ENCODE measurements around the gene CLEC2L.
A peak's percentile ranks its signal among the peaks of the same experiment; 100 is the strongest.

The CLEC2L gene

GRCh38 chr7:139523199-139523941 is at the start of gene CLEC2L:
CLEC2L (plus strand) TSS chr7:139523685; CDS start chr7:139523928, 243 bp downstream.
- DNase-seq: peak; percentile 37

- no peak for DNase-seq
These were observed 47.3 kb upstream of the CLEC2L start for GRCh38 chr7:139476139-139476538.

GRCh38 chr7:139476891-139477290 is 46.6 kb upstream of the CLEC2L start:
- no peak for DNase-seq

- no peak for DNase-seq
These were observed 43.9 kb upstream of the CLEC2L start for GRCh38 chr7:139479620-139480019.

GRCh38 chr7:139481364-139481763 is 42.1 kb upstream of the CLEC2L start:
- no peak for DNase-seq

- DNase-seq: no peak
These were observed 41.4 kb upstream of the CLEC2L start for GRCh38 chr7:139482122-139482521.

GRCh38 chr7:139482662-139483466 is 40.6 kb upstream of the CLEC2L start:
- DNase-seq: peak; percentile 33

- DNase-seq: no peak
These were observed 36.0 kb upstream of the CLEC2L start for GRCh38 chr7:139487366-139488080.

- no peak for DNase-seq
These were observed 34.7 kb upstream of the CLEC2L start for GRCh38 chr7:139488810-139489209.

- DNase-seq: no peak
These were observed 33.4 kb upstream of the CLEC2L start for GRCh38 chr7:139490130-139490529.

- no peak for DNase-seq
These were observed 31.2 kb upstream of the CLEC2L start for GRCh38 chr7:139492293-139492692.

GRCh38 chr7:139494835-139495579 is 28.5 kb upstream of the CLEC2L start:
- DNase-seq: no peak

- no peak for DNase-seq
These were observed 27.8 kb upstream of the CLEC2L start for GRCh38 chr7:139495580-139496125.

- DNase-seq: no peak
These were observed 27.0 kb upstream of the CLEC2L start for GRCh38 chr7:139496528-139496927.

- DNase-seq: no peak
These were observed 22.7 kb upstream of the CLEC2L start for GRCh38 chr7:139500770-139501138.

- DNase-seq: no peak
These were observed 21.3 kb upstream of the CLEC2L start for GRCh38 chr7:139502226-139502625.

GRCh38 chr7:139505563-139505962 is 17.9 kb upstream of the CLEC2L start:
- no peak for DNase-seq

- DNase-seq: no peak
These were observed 13.9 kb upstream of the CLEC2L start for GRCh38 chr7:139509535-139509934.

- DNase-seq: no peak
These were observed 12.2 kb upstream of the CLEC2L start for GRCh38 chr7:139511315-139511714.

GRCh38 chr7:139515266-139515665 is 8.2 kb upstream of the CLEC2L start:
- no peak for DNase-seq

- no peak for DNase-seq
These were observed 2.0 kb upstream of the CLEC2L start for GRCh38 chr7:139521439-139521838.

GRCh38 chr7:139522830-139523198 is 671 bp upstream of the CLEC2L start:
- no peak for DNase-seq

Measured in femur (tissue), 1 donor.